Brain microvascular endothelial cell (primary cell): ENCODE data around the gene SCG5.

Experiments
- DNase-seq: peaks from one replicate; pipeline ENCODE4 v3.0.0-alpha.2; 2020
- H3K27ac ChIP-seq: fragments of 250-450 bp; sonication (Bioruptor Pico); 2 replicates; pipeline ENCODE4 v1.5.1; 2020; ENCODE audit warnings: mild to moderate bottlenecking, moderate library complexity
- H3K27me3 ChIP-seq: fragments of 250-450 bp; sonication (Bioruptor Pico); replicated peaks from 2 replicates; pipeline ENCODE4 v1.5.1; 2020; ENCODE audit warnings: mild to moderate bottlenecking
- H3K36me3 ChIP-seq: fragments of 250-450 bp; sonication (Bioruptor Pico); replicated peaks from 2 replicates; pipeline ENCODE4 v1.5.1; 2020; ENCODE audit warnings: mild to moderate bottlenecking
- H3K4me3 ChIP-seq: 2 replicates; pipeline ENCODE4 v1.5.1; 2011; ENCODE audit warnings: low read depth, mild to moderate bottlenecking, control low read depth, low read length, moderate library complexity
- CTCF ChIP-seq: IDR thresholded peaks from 2 replicates; pipeline ENCODE4 v1.5.1; 2011; ENCODE audit warnings: low read depth, mild to moderate bottlenecking, moderate library complexity, low read length, control low read depth, inconsistent platforms; ENCODE audit errors: missing control alignments
- in situ Hi-C: cut with HindIII; loops from 2 replicates; pipeline ENCODE4 v1.10.0; 2017; ENCODE audit warnings: low sequenced_read_pairs, low pct_ligation_motif_present

The SCG5 gene

GRCh38 chr15:32700501-32701150 is 59.1 kb downstream of the SCG5 start:
- DNase-seq = no peak
- H3K36me3 ChIP-seq = no peaks in the 10 kb centered on the region
- peak overlapping the region; percentile 51 for H3K27ac ChIP-seq
- in situ Hi-C loops = no loop called here
- H3K4me3 ChIP-seq = no peak overlapping the region
- no peak for TF ChIP-seq CTCF
- no peaks in the 10 kb centered on the region for H3K27me3 ChIP-seq

- Histone ChIP-seq H3K27ac (peak overlapping the region; percentile 70), H3K36me3 (no peaks in the 10 kb centered on the region), H3K27me3 (no peaks in the 10 kb centered on the region), H3K4me3 (no peak overlapping the region)
- in situ Hi-C loops = no loop called here
- no peak for DNase-seq
- TF ChIP-seq CTCF = no peak
These were observed 60.4 kb downstream of the SCG5 start for GRCh38 chr15:32701863-32702262.

- Histone ChIP-seq H3K36me3 (no peaks in the 10 kb centered on the region), H3K27ac (peak overlapping the region; percentile 37), H3K4me3 (no peak overlapping the region), H3K27me3 (no peaks in the 10 kb centered on the region)
- TF ChIP-seq CTCF = no peak
- DNase-seq = no peak
- in situ Hi-C loops = no loop called here
These were observed 63.0 kb downstream of the SCG5 start for GRCh38 chr15:32704395-32704981.

- Histone ChIP-seq H3K27ac (peak overlapping the region; percentile 37), H3K36me3 (no peaks in the 10 kb centered on the region), H3K27me3 (no peaks in the 10 kb centered on the region), H3K4me3 (no peak overlapping the region)
- in situ Hi-C loops = no loop called here
- no peak for TF ChIP-seq CTCF
- no peak for DNase-seq
These were observed 63.9 kb downstream of the SCG5 start for GRCh38 chr15:32705446-32705845.

- DNase-seq = peak; percentile 70
- no peak for TF ChIP-seq CTCF
- Histone ChIP-seq H3K36me3 (no peaks in the 10 kb centered on the region), H3K27me3 (no peaks in the 10 kb centered on the region), H3K27ac (peak overlapping the region; percentile 63), H3K4me3 (no peak overlapping the region)
- in situ Hi-C loops = no loop called here
These were observed 65.2 kb downstream of the SCG5 start for GRCh38 chr15:32706704-32707103.

GRCh38 chr15:32707436-32707835 is 65.9 kb downstream of the SCG5 start:
- no peak for TF ChIP-seq CTCF
- in situ Hi-C loops = no loop called here
- Histone ChIP-seq H3K36me3 (no peaks in the 10 kb centered on the region), H3K27me3 (no peaks in the 10 kb centered on the region), H3K4me3 (no peak overlapping the region), H3K27ac (no peak overlapping the region)
- no peak for DNase-seq
